Spleen (tissue), 11 donors: ENCODE results near the gene PACSIN1. TPM values are rescaled to one million over a fixed set of nuclear protein-coding genes. Genes with fewer than 3 reads are reported as not detected.

ENCODE experiments used
- DNase-seq: peaks from one replicate; pipeline ENCODE4 v3.0.0-alpha.2; 2020
- H3K27ac ChIP-seq, 8 donors: fragments of 200-600 bp; sonication (generic) in 7 of 8; 1 replicate in 4 of 8; 2 replicates in 4 of 8; pipeline versions ENCODE4 v1.5.0 to v1.8.0; 2016 to 2021; ENCODE audit warnings: inconsistent platforms in 4 of 8, mild to moderate bottlenecking in 4 of 8, moderate library complexity in 1 of 8
- H3K27me3 ChIP-seq, 7 donors: fragments of 200-600 bp; sonication (generic) in 6 of 7; replicated peaks in 1 of 7; 1 replicate in 4 of 7; 2 replicates in 3 of 7; pipeline versions ENCODE4 v1.5.0 to v1.8.0; 2016 to 2021; ENCODE audit warnings: inconsistent platforms in 3 of 7, mild to moderate bottlenecking in 1 of 7
- H3K36me3 ChIP-seq, 6 donors: fragments of 200-600 bp; sonication (generic) in 5 of 6; 1 replicate in 4 of 6; 2 replicates in 2 of 6; pipeline versions ENCODE4 v1.5.0 to v1.8.0; 2016 to 2021; ENCODE audit warnings: inconsistent platforms in 2 of 6
- H3K4me1 ChIP-seq, 6 donors: fragments of 200-600 bp; sonication (generic) in 5 of 6; 1 replicate in 3 of 6; 2 replicates in 3 of 6; pipeline versions ENCODE4 v1.5.0 to v1.8.0; 2016 to 2021; ENCODE audit warnings: inconsistent platforms in 3 of 6
- H3K4me3 ChIP-seq, 8 donors: fragments of 200-600 bp; sonication (generic) in 7 of 8; 1 replicate in 4 of 8; 2 replicates in 4 of 8; pipeline versions ENCODE4 v1.5.0 to v1.8.0; 2016 to 2021; ENCODE audit warnings: inconsistent platforms in 4 of 8, mild to moderate bottlenecking in 4 of 8, moderate library complexity in 2 of 8
- H3K9me3 ChIP-seq, 8 donors: fragments of 200-600 bp; sonication (generic) in 7 of 8; 1 replicate in 4 of 8; 2 replicates in 4 of 8; pipeline versions ENCODE4 v1.5.0 to v1.8.0; 2016 to 2021; ENCODE audit warnings: inconsistent platforms in 4 of 8
- POLR2A ChIP-seq, 3 donors: fragments of 450-650 bp; IDR thresholded peaks; one replicate each; pipeline ENCODE4 v1.5.1; 2017; ENCODE audit warnings: antibody characterized with exemption in 3 of 3, mild to moderate bottlenecking in 1 of 3
- POLR2AphosphoS5 ChIP-seq, 3 donors: sonication (generic); formaldehyde crosslinking; IDR thresholded peaks; one replicate each; pipeline ENCODE4 v1.5.1; 2017; ENCODE audit warnings: antibody characterized with exemption in 3 of 3
- WGBS, 5 donors: extraction: QIAGEN DNeasy Blood & Tissue Kit in 3 of 5; methylation state at CpG; one replicate each; pipeline versions ENCODE4 v1.1.5 to v1.1.7; 2013 to 2018; 5-methylcytosine and 5-hydroxymethylcytosine counted together
- intact Hi-C: fragments of 100-400 bp; cut with DNase I; formaldehyde crosslinking; loops from one replicate; pipeline ENCODE4 v1.15.0; 2023; ENCODE audit warnings: low total_unique reads
- polyA plus RNA-seq, 3 donors: library from polyadenylated mRNA; stranded (reverse); fragments of 200-250 nt; gene quantifications; one replicate each; pipeline ENCODE4 v1.2.1, GENCODE V29; 2013
- total RNA-seq, 7 donors: library from RNA; depleted of rRNA in 3 of 7; stranded (reverse); fragments of >200 nt in 3 of 7; fragmentation: NEBNext Ultra II Directional in 4 of 7; extraction: Animal tissue kit (Norgen Biotek cat#: 25700) in 4 of 7; gene quantifications; one replicate each; pipeline versions ENCODE4 v1.1.0 to v1.2.1, GENCODE V29; 2016 to 2021
- TF ChIP-seq, protein P1 (sequence below), 11 experiments: fragments of 200-600 bp in 7 of 11; fragments of 450-650 bp in 4 of 11; sonication (generic) in 4 of 11; IDR thresholded peaks in 8 of 11; conservative IDR thresholded peaks in 3 of 11; 1 replicate in 7 of 11; 2 replicates in 4 of 11; pipeline versions ENCODE4 v1.4.0 to v1.8.0; 2016 to 2021; ENCODE audit warnings: antibody characterized with exemption in 11 of 11, inconsistent platforms in 4 of 11, mild to moderate bottlenecking in 1 of 11
- donor health status: healthy with polysubstance abuse.
- donor health status: DM: no; HTN: no; CAD: no; lungs with moderate emphysema.
- donor health status: DM: no; HTN: no; CAD: no.
- donor health status: Bipolar disorder and iron deficiency.
- donor health status: healthy.
- donor health status: DM: no; HTN: no; CAD: no.
- donor health status: DM: yes; HTN: yes; CAD: no.

PACSIN1 gene
- total and polyA plus RNA-seq, 10 donors, result 0.66 to 2.8 (median 1.3) TPM

DNA sequence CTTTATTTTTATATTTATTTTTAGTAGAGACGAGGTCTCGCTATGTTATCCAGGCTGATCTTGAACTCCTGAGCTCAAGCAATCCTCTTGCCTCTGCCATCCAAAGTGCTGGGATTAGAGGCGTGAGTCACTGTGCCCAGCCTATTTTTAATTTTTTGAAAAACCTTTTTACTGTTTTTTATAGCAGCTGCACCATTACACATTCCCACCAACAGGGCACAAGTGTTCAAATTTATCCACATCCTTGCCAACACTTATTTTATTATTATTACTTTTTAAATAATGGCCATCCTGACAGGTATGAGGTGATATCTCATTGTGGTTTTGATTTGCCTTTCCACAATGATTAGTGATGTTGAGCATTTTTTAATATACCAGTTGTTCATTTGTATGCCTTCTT is 42.5 kb downstream of the PACSIN1 start:
- no peaks in the 10 kb centered on the region for H3K36me3 ChIP-seq
- no peak overlapping the region for H3K27ac ChIP-seq
- no peaks in the 10 kb centered on the region for H3K27me3 ChIP-seq
- no peak overlapping the region for H3K4me3 ChIP-seq
- intact Hi-C loops, result no loop called here
- DNase-seq, result no peak
- 93 to 99% (median 98%) methylated on average over 3 of the region's 3 CpGs for WGBS, 5 donors
- TF ChIP-seq, protein P1, sequence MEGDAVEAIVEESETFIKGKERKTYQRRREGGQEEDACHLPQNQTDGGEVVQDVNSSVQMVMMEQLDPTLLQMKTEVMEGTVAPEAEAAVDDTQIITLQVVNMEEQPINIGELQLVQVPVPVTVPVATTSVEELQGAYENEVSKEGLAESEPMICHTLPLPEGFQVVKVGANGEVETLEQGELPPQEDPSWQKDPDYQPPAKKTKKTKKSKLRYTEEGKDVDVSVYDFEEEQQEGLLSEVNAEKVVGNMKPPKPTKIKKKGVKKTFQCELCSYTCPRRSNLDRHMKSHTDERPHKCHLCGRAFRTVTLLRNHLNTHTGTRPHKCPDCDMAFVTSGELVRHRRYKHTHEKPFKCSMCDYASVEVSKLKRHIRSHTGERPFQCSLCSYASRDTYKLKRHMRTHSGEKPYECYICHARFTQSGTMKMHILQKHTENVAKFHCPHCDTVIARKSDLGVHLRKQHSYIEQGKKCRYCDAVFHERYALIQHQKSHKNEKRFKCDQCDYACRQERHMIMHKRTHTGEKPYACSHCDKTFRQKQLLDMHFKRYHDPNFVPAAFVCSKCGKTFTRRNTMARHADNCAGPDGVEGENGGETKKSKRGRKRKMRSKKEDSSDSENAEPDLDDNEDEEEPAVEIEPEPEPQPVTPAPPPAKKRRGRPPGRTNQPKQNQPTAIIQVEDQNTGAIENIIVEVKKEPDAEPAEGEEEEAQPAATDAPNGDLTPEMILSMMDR (IDR thresholded peaks at IDR 0.05 in 8 of 11, conservative IDR thresholded peaks at IDR 0.05 in 3 of 11), result no peak
- no peak for TF ChIP-seq POLR2A (IDR thresholded peaks at IDR 0.05)
- no peak for TF ChIP-seq POLR2AphosphoS5 (IDR thresholded peaks at IDR 0.05)
- peaks cover 0 to 15% (median 9%) of the 10 kb centered on the region in 8 donors for H3K9me3 ChIP-seq
- H3K4me1 ChIP-seq, result no peaks in the 10 kb centered on the region

DNA sequence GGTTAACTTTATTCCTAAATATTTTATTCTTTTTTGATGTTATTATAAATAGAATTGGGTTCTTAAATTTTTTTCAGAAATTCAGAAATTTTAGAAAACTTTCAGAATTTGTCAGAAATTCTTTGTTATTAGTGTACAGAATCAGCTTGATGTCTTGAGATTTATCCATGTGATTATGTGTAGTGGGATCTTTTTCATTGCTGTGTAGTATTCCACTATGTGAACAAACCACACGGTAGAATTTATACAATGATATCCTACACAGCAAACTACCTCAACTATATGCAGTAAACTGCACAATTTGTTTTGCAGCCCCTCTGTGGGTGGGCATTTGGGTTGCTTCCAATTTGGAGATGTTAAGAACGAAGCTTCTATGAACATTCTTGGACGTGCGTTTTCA is 43.9 kb downstream of the PACSIN1 start:
- peaks cover 0 to 5% (median 0%) of the 10 kb centered on the region in 6 donors for H3K4me1 ChIP-seq
- H3K27me3 ChIP-seq, result peaks cover 0 to 9% (median 3%) of the 10 kb centered on the region in 7 donors
- intact Hi-C loops, result no loop called here
- H3K27ac ChIP-seq, result no peak overlapping the region
- H3K4me3 ChIP-seq, result no peak overlapping the region
- 86 to 98% (median 95%) methylated on average over 4 of the region's 4 CpGs for WGBS, 5 donors
- TF ChIP-seq POLR2AphosphoS5 (IDR thresholded peaks at IDR 0.05) (no peak), POLR2A (IDR thresholded peaks at IDR 0.05) (no peak)
- TF ChIP-seq, protein P1 (IDR thresholded peaks at IDR 0.05 in 8 of 11, conservative IDR thresholded peaks at IDR 0.05 in 3 of 11), result no peak
- DNase-seq, result no peak
- H3K9me3 ChIP-seq, result peaks cover 0 to 15% (median 9%) of the 10 kb centered on the region in 8 donors
- no peaks in the 10 kb centered on the region for H3K36me3 ChIP-seq

DNA sequence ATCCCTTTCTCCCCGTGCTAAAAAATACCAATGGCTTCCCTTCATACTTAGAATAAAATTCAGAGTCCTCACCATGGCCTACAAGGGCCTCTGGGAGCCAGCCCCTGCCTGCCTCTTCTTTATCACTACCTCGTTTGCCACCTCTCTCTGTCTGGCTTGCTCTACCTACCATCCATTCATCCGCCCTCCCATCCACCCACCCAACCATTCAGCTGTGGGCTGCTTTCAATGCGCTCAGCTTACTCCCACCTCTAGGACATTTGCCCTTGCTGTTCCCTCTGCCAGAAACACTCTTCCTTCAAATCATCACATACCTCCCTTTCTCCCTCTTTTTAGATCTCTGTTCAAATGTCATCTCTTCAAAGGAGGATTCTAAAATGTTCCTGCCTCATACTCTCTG is 44.4 kb downstream of the PACSIN1 start:
- Histone ChIP-seq H3K4me3 (no peak overlapping the region), H3K4me1 (peaks cover 0 to 8% (median 0%) of the 10 kb centered on the region in 6 donors), H3K27ac (no peak overlapping the region), H3K9me3 (peaks cover 0 to 15% (median 9%) of the 10 kb centered on the region in 8 donors), H3K27me3 (peaks cover 0 to 14% (median 9%) of the 10 kb centered on the region in 7 donors), H3K36me3 (no peaks in the 10 kb centered on the region)
- 85 to 90% (median 85%) methylated on average over 4 of the region's 4 CpGs for WGBS, 5 donors
- peak; percentile 4 for DNase-seq
- TF ChIP-seq POLR2AphosphoS5 (IDR thresholded peaks at IDR 0.05), result no peak
- TF ChIP-seq, protein P1 (IDR thresholded peaks at IDR 0.05 in 8 of 11, conservative IDR thresholded peaks at IDR 0.05 in 3 of 11), result no peak
- no peak for TF ChIP-seq POLR2A (IDR thresholded peaks at IDR 0.05)
- intact Hi-C loops, result no loop called here

DNA sequence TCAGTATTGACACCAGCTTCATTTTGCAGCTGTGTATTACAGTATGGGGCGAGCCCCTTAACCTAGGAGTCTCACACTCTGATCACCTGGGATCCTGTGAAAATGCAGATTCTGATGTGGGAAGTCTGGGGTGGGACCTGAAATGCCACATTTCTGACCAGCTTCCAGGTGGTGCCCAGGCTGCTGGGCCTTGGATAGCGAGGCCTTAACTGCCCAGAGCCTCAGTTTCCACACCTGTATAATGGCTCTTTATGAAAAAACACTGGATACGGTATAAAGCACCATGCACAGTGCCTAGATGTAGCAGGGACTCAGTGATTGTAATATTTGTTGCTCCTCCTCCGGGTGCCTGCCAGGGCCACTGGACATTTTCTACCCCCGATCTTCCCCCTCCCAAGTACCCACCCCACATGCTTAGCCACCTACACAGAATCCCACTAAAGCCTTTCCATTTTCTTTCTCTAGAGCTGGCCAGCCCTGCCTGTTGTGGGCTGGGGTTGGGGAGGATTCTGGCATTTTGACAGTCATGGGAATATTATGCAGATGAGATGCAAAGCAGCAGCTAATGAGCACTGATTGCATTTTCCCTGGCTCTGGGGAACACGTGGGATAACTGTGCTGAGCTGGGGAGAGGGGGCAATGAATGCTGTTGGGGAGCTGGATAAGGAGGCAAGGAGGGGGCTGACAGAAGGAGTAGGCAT is 45.5 kb downstream of the PACSIN1 start:
- H3K4me1 ChIP-seq, result peaks cover 0 to 8% (median 0%) of the 10 kb centered on the region in 6 donors
- intact Hi-C loops, result no loop called here

More for the DNA sequence above, 45.5 kb downstream of the PACSIN1 start:
- H3K4me3 ChIP-seq, result no peak overlapping the region
- DNase-seq, result no peak
- peaks cover 0 to 25% (median 10%) of the 10 kb centered on the region in 7 donors for H3K27me3 ChIP-seq
- WGBS, 5 donors, result 73 to 89% (median 86%) methylated on average over 5 to 6 of the region's 6 CpGs
- TF ChIP-seq POLR2A (IDR thresholded peaks at IDR 0.05), result no peak
- TF ChIP-seq POLR2AphosphoS5 (IDR thresholded peaks at IDR 0.05), result no peak
- TF ChIP-seq, protein P1 (IDR thresholded peaks at IDR 0.05 in 8 of 11, conservative IDR thresholded peaks at IDR 0.05 in 3 of 11), result no peak
- no peaks in the 10 kb centered on the region for H3K36me3 ChIP-seq
- H3K9me3 ChIP-seq, result peaks cover 0 to 15% (median 9%) of the 10 kb centered on the region in 8 donors
- no peak overlapping the region for H3K27ac ChIP-seq
